GM18511 (cell line): ENCODE results near the gene NHEJ1.

Experiments
- ATAC-seq: cut with Tn5 transposase; IDR thresholded peaks from one replicate; pipeline ENCODE4 v1.9.1; 2021; ENCODE audit warnings: mild to moderate bottlenecking, moderate library complexity; ENCODE audit not compliant: unreplicated experiment

The NHEJ1 gene

GRCh38 chr2:219059725-219060682, 100.6 kb downstream of the NHEJ1 start:
- ATAC-seq = no peak

DNA sequence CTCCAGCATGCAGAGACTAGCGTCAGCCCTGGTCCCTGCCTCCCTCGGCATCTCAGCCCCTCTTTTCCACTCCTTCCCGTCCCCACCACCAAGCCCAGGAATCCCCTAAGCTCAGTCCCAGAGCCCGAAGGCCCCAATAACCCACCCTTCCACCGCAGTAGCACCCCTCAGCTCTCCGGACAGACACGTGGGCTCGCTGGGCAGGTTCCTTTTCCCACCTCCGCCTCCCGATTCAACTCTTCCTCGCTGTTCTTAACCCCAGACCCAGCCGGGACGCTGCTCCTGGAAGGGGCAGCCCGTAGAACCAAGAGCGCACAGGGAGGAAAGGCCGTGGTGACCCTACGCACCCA, 101.3 kb downstream of the NHEJ1 start:
- ATAC-seq = no peak

- peak; percentile 5 for ATAC-seq
These were observed 101.9 kb downstream of the NHEJ1 start for GRCh38 chr2:219058541-219059374.

DNA sequence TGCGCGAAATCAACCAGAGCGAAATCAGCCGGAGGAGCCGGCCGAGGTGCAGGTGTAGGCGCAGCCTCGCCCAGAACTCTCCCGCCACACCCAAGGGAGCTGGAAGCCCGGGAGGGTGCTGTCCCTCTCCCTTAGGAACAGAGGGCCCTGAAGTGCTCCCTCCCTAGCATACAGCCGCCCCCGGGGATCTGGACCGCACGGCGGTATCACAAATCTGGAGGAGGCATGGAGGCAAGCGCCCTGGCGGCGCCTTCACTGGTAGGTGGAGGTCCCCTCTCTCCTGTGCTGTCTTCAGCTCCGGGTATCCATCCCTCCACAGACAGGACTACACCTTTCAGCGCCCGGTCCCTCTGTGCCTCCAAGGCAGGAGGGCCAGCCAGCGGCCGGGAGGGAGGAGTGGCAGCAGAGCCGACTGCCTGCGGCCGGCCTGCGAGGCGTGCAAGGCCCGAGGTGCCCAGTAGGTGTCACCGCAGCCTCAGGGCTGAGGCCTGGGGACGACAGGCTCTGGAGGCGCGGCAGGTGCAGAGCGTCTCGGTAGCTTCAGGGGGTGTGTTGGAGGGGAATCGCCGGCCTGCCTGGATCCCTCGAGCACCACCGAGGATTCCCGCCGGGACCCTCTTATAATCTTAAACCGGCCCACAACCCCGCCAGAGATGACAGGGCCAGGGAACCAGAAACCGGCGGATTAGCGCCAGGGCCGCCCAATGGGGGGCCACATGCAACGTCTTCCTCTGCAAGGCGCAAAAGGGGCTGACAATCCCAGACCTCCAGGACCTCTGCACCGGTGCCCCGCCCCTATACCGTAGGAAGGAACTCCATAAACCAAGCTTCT, 102.7 kb downstream of the NHEJ1 start:
- ATAC-seq = peak; percentile 91

- peak; percentile 10 for ATAC-seq
These were observed 103.5 kb downstream of the NHEJ1 start for GRCh38 chr2:219056896-219057708.

DNA sequence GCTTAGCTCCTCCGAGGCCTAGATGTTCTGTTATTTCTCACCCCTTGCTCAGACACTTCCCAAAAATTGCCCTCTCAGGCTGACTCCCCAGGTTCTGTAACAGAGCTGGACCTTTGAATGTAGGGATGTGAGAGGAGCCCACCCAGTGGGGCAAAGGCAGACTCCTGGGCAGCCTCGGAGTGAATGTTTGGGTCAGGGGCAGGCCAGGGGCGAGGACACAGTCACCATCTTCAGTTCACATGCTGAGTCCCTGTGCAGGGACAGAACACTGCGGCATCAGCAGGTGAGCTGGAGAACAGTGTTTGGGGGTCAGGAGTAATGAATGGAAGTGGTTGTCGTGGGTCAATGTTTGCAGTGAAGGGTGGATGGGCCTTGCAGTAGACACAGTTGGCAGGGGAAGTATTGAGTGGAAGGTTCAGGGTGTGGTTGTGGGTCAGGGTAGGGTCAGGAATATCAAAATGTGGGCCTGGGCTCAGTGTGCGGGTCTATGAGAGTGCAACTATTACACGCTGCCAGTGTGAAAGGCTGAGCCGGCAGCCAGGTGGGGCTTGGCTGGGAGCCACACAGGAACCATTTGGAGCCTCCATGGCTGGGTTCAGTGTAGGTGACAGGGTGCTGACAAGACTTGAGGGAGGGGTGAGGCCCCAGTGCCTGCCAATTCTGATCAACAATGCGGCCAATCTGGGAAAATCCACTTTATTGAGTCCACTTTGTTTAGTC, 104.3 kb downstream of the NHEJ1 start:
- no peak for ATAC-seq

DNA sequence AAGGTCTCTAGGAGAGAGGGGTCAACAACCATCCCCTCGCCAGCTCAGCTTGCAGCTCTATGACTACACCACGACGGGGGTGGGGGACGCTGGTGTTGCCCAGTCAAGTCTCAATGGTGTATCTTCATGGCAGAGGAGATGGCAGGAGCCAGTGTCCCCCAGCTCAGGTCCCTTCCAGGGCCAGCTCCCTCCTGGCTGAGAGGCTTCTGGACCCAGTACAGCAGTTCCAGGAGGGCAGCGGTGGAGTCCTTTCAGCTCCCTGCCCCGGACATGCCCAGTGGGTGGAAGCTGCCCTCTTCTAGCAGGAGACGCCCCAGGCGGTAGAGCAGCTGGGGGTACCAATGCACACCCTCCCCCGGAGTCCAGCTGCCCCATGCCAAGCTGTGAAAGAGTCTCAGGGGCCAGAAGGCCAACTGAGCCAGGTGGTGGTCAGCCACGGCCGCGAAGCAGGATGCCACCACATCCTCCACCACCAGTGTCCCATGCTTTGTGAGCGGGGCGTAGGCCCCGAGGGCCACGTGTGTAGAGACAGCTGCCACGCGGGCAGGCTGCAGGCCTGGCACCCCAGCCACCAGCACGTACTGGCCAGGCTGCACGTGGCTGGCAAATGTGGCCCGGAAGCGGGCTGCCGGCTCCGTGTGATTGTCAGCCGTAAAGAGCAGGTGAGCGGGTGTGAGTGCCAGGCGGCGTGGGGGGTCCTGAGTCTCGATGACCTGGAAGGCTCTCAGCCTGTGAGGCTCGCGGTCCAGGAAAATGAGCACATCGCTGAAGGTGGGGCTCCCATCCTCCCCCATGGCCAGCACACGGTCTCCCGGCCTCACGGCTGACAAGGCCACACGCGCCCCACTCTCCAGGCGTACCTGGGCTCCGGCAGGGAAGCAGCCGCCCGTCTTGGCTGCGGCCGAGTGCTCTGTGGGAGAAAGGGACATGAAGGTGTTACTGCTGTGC, 105.4 kb downstream of the NHEJ1 start:
- no peak for ATAC-seq

GRCh38 chr2:219049282-219049681, 111.3 kb downstream of the NHEJ1 start:
- ATAC-seq = no peak

DNA sequence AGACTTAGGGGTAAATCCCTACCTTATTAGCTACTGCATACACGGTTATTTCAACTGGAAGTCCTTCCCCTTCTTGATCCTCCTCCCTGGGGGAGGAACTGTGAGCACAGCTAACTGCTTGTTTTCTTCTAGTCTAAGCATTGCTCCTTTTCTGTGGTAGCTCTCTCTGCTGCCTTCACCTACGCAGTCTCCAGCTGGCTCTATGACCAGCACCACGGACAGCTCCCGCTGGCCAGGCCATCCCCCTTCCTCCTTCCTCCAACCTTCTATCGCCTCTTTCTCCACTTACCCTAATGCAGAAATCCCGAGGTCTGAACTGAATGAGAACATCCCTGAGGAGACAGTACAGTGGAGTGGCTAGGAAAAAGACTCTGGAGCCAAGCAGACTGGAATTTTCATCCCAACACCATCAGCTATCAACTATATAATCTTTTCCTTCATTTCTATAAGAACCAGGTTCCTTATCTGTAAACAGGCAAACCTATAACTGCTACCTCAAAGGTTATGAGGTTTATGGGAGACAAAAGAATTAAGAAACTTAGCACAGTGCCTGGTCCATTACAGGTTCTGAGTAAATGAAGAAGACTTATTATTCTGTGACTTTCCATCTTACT, 114.6 kb downstream of the NHEJ1 start:
- no peak for ATAC-seq

DNA sequence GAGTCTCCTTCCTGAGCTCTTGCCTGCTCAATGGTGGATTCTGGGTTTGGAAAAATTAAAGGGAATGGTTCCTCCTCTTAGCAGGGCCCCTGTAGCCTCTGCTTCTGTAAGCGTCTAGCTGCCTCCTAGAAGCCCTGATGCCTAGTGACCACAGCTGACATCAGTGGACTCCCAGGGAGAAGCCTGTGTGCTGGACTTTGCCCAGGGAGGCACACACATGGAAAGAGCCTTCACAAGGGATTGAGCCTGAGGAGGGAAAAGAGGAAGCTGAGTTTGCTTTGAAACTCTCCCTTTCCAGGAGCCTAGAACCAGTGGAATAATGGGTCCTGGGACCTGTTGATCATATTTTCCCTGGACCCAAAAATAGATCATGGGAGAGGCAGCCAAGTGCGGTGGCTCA, 117.9 kb downstream of the NHEJ1 start:
- no peak for ATAC-seq

DNA sequence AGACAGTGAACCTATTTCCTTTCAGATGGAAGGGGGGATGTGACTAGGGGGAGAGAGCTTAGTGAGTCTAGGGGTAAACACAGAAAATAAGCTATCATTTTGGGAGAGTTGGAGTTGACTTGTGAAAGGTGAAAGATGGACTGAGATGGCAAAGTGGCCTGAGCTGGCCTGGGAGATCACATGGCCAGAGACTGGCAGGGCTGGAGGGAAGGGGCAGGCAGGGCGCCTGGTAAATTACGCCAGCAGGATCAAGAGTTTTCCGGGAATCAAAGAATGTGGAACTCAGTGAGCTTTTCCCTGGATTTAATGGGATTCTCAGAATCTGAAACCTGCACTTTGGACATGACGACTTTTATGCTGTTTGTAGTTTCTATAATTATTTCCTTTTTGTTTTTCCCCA, 118.5 kb downstream of the NHEJ1 start:
- ATAC-seq = no peak

DNA sequence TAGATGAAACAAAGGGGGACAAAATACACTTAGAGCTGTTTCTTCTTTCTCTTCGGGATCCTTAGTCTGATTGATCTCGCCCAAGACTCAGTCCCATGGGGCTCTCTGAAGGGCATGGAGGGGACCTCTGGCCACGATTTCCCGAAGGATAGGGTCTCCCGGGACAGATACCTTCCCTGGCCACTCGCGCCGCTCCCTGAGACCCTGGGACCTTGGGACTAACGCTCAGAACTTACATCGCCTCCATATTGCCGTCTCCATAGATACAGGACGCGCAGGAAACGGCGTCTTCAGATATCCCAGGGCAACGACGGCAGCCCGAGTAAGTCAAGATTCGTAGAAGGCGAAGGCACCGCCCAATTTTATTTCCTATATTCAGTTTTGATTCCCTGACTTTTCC, 119.4 kb downstream of the NHEJ1 start, which contains the start of gene CFAP65:
TSS of gene CFAP65 (minus strand) at position 265 of the 400 bp plus-strand sequence. CDS start 2,468 bp downstream, outside the sequence.
- ATAC-seq = no peak

GRCh38 chr2:219038600-219038999, 122.0 kb downstream of the NHEJ1 start:
- ATAC-seq = no peak

- no peak for ATAC-seq
These were observed 122.7 kb downstream of the NHEJ1 start for GRCh38 chr2:219037783-219038499.

DNA sequence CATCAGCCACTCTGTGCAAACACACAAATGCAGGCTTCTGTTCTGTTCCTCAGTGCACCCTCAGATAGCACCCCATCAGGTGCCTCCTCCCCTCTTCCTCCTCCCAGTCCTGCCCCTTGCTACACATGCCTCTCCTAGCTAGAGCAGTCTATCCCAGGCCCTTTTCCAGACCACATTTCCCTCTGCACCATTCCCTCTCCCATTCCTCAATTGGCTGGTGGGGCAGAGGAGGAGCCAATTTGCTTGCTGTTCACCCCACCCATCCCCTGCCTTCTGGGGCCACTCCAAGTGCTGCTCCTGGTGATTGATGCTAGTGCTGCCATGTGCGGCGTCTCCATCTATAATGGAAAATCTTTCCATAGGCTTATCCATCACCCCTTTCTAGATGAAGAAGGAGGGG, 124.7 kb downstream of the NHEJ1 start:
- ATAC-seq = no peak

- no peak for ATAC-seq
These were observed 125.8 kb downstream of the NHEJ1 start for GRCh38 chr2:219034823-219035222.

GRCh38 chr2:219032051-219032745, 128.4 kb downstream of the NHEJ1 start:
- no peak for ATAC-seq
